DOHH2 (cell line): ENCODE measurements around the gene SAV1.

Experiments
- H3F3A ChIP-seq: fragments of 200-600 bp; sonication (generic), shearing (Covaris generic); 2 replicates; pipeline ENCODE4 v1.6.0; 2016; ENCODE audit warnings: antibody characterized with exemption, mild to moderate bottlenecking; ENCODE audit not compliant: control insufficient read depth, insufficient read depth
- H3K27ac ChIP-seq: fragments of 200-600 bp; sonication (generic); 2 replicates; pipeline ENCODE4 v1.5.1; 2014; ENCODE audit warnings: low read depth, mild to moderate bottlenecking, low read length, moderate library complexity
- H3K27me3 ChIP-seq: fragments of 200-600 bp; sonication (generic); 2 replicates; pipeline ENCODE4 v1.6.1; 2014; ENCODE audit warnings: mild to moderate bottlenecking, low read length, mixed read lengths; ENCODE audit not compliant: control insufficient read depth
- H3K36me3 ChIP-seq: fragments of 200-600 bp; sonication (generic); 2 replicates; pipeline ENCODE4 v1.6.1; 2014; ENCODE audit warnings: mild to moderate bottlenecking, low read length, moderate library complexity, mixed read lengths; ENCODE audit not compliant: control insufficient read depth
- H3K4me1 ChIP-seq: fragments of 200-600 bp; sonication (generic); 2 replicates; pipeline ENCODE4 v1.6.1; 2014; ENCODE audit warnings: mild to moderate bottlenecking, low read length, mixed read lengths; ENCODE audit not compliant: control insufficient read depth
- H3K4me2 ChIP-seq: fragments of 200-600 bp; sonication (generic); 2 replicates; pipeline ENCODE4 v1.6.0; 2014; ENCODE audit warnings: mild to moderate bottlenecking, low read length, moderate library complexity
- H3K4me3 ChIP-seq: fragments of 200-600 bp; sonication (generic); 2 replicates; pipeline ENCODE4 v1.5.1; 2014; ENCODE audit warnings: mild to moderate bottlenecking, low read length, mixed read lengths
- H3K79me2 ChIP-seq: fragments of 200-600 bp; sonication (generic); 2 replicates; pipeline ENCODE4 v1.6.1; 2014; ENCODE audit warnings: mild to moderate bottlenecking, low read length, mixed read lengths; ENCODE audit not compliant: control insufficient read depth
- H3K9me2 ChIP-seq: fragments of 200-600 bp; sonication (generic); replicated peaks from 2 replicates; pipeline ENCODE4 v1.6.1; 2014; ENCODE audit warnings: mild to moderate bottlenecking, low read length, mixed read lengths; ENCODE audit not compliant: control insufficient read depth
- H3K9me3 ChIP-seq: fragments of 200-600 bp; sonication (generic); 2 replicates; pipeline ENCODE4 v1.6.1; 2014; ENCODE audit warnings: antibody characterized with exemption, low read length, mixed read lengths; ENCODE audit not compliant: control insufficient read depth, insufficient read depth
- H4K20me1 ChIP-seq: fragments of 200-600 bp; sonication (generic); 2 replicates; pipeline ENCODE4 v1.6.0; 2014; ENCODE audit warnings: low read depth, mild to moderate bottlenecking, antibody characterized with exemption, low read length, moderate library complexity; ENCODE audit not compliant: control insufficient read depth, insufficient read depth
- CTCF ChIP-seq: fragments of 200-600 bp; sonication (generic); IDR thresholded peaks from one replicate; pipeline ENCODE4 v1.5.1; 2014; ENCODE audit warnings: antibody characterized with exemption, mild to moderate bottlenecking, low read depth, low read length; ENCODE audit not compliant: poor library complexity, severe bottlenecking
- EZH2phosphoT487 ChIP-seq: fragments of 200-600 bp; sonication (generic); IDR thresholded peaks from 2 replicates; pipeline ENCODE4 v1.6.1; 2017; ENCODE audit warnings: borderline replicate concordance, mild to moderate bottlenecking, antibody characterized with exemption, low read length, moderate library complexity, mixed read lengths

SAV1 gene

DNA sequence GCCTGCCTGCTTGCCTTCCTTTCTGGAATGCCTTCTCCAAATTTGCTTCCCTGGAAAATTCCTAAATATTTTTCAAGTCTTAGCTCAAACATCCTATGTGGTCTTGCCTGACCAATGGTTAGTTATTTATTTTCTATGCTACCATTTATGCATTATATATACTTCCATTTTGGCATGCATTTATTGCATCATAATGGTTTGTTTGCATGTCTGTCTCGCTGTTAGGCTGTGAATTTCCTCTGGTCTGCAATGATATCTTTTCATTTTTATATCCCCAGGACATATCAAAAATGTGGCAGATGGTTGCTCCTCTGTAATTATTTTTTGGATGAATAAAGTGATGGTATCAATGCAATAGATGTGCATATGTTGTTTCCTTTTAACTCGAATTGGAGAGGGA, 77.6 kb downstream of the SAV1 start:
- H3K9me3 ChIP-seq: no peaks in the 10 kb centered on the region
- H3K27me3 ChIP-seq: no peaks in the 10 kb centered on the region; the same call in 1 of the 2 replicates
- H3K9me2 ChIP-seq: no peaks in the 10 kb centered on the region
- no peaks in the 10 kb centered on the region for H3F3A ChIP-seq
- H3K4me2 ChIP-seq: no peak overlapping the region
- H4K20me1 ChIP-seq: no peaks in the 10 kb centered on the region
- no peak for TF ChIP-seq CTCF
- TF ChIP-seq EZH2phosphoT487: no peak
- no peaks in the 10 kb centered on the region for H3K4me1 ChIP-seq
- no peaks in the 10 kb centered on the region for H3K79me2 ChIP-seq
- no peak overlapping the region for H3K27ac ChIP-seq
- H3K4me3 ChIP-seq: no peak overlapping the region
- no peaks in the 10 kb centered on the region for H3K36me3 ChIP-seq
